GM19043 (cell line): ENCODE data around the gene BCL11A.

Source experiments
- ATAC-seq: cut with Tn5 transposase; IDR thresholded peaks from one replicate; pipeline ENCODE4 v1.9.1; 2021; ENCODE audit warnings: low read depth; ENCODE audit not compliant: unreplicated experiment

Gene BCL11A

GRCh38 chr2:60529136-60529784 lies 24.2 kb downstream of the BCL11A start:
- ATAC-seq, result no peak

GRCh38 chr2:60528281-60529020 lies 25.0 kb downstream of the BCL11A start:
- no peak for ATAC-seq

GRCh38 chr2:60527762-60528161 lies 25.7 kb downstream of the BCL11A start:
- ATAC-seq, result no peak

- ATAC-seq, result no peak
Measured at GRCh38 chr2:60526623-60527022, 26.8 kb downstream of the BCL11A start.

GRCh38 chr2:60525899-60526298 lies 27.6 kb downstream of the BCL11A start:
- no peak for ATAC-seq

- no peak for ATAC-seq
Measured at GRCh38 chr2:60524874-60525273, 28.6 kb downstream of the BCL11A start.

- ATAC-seq, result no peak
Measured at GRCh38 chr2:60523963-60524362, 29.5 kb downstream of the BCL11A start.

GRCh38 chr2:60522462-60522861 lies 31.0 kb downstream of the BCL11A start:
- ATAC-seq, result no peak

- no peak for ATAC-seq
Measured at GRCh38 chr2:60521626-60522025, 31.8 kb downstream of the BCL11A start.

- no peak for ATAC-seq
Measured at GRCh38 chr2:60520917-60521539, 32.4 kb downstream of the BCL11A start.

- ATAC-seq, result no peak
Measured at GRCh38 chr2:60520151-60520876, 33.1 kb downstream of the BCL11A start.

GRCh38 chr2:60519231-60519863 lies 34.1 kb downstream of the BCL11A start:
- no peak for ATAC-seq

GRCh38 chr2:60518567-60518966 lies 34.9 kb downstream of the BCL11A start:
- ATAC-seq, result no peak

- no peak for ATAC-seq
Measured at GRCh38 chr2:60517446-60517845, 36.0 kb downstream of the BCL11A start.

- no peak for ATAC-seq
Measured at GRCh38 chr2:60516826-60517225, 36.6 kb downstream of the BCL11A start.

- ATAC-seq, result no peak
Measured at GRCh38 chr2:60516383-60516811, 37.1 kb downstream of the BCL11A start.

- peak; percentile 78 for ATAC-seq
Measured at GRCh38 chr2:60515721-60516226, 37.7 kb downstream of the BCL11A start.

GRCh38 chr2:60513996-60514395 lies 39.5 kb downstream of the BCL11A start:
- no peak for ATAC-seq

- ATAC-seq, result no peak
Measured at GRCh38 chr2:60513191-60513590, 40.3 kb downstream of the BCL11A start.

- no peak for ATAC-seq
Measured at GRCh38 chr2:60512641-60513040, 40.8 kb downstream of the BCL11A start.
